Activated naive CD4-positive, alpha-beta T cell treated with anti-CD3 and anti-CD28 coated beads, Interleukin-2, amount 50 U/mL, for 24 hours (primary cell): Measurements from ENCODE around the gene IFNK.
"Not testable (repeated sequence)": the region's sequence is repeated elsewhere in the genome, so short reads cannot be mapped to it uniquely, and the experiment has no call there.

ENCODE experiments used
- H3K27ac Mint-ChIP-seq: one replicate; pipeline ENCODE4 v1.8.0; 2021; ENCODE audit warnings: mild to moderate bottlenecking, mixed read lengths
- H3K27me3 Mint-ChIP-seq: one replicate; pipeline ENCODE4 v1.8.0; 2021; ENCODE audit warnings: mixed read lengths
- H3K36me3 Mint-ChIP-seq: one replicate; pipeline ENCODE4 v1.8.0; 2021; ENCODE audit warnings: mixed read lengths
- H3K4me1 Mint-ChIP-seq: one replicate; pipeline ENCODE4 v1.8.0; 2021; ENCODE audit warnings: mixed read lengths
- H3K4me3 Mint-ChIP-seq: one replicate; pipeline ENCODE4 v1.8.0; 2021; ENCODE audit warnings: mild to moderate bottlenecking, mixed read lengths
- H3K9me3 Mint-ChIP-seq: one replicate; pipeline ENCODE4 v1.8.0; 2021; ENCODE audit warnings: mixed read lengths

The IFNK gene

DNA sequence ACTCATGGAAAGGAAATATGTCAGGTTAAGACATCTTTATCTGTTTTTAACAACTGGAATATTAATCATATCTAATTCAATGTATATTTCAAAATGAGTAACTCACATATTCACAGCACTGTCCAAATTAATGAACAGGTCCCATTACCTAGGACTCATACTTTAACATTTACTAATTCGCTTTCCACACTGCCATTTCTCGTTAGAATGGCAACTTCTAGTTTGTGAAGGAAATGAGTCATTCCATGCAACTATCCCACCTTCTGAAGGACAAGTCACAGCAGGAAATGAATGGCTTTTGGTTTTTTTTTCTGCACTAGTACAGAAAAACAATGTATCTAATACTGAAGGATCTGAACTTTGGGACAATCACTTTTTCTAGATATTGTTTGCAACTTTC, 24.6 kb upstream of the IFNK start:
- H3K4me1 Mint-ChIP-seq: no peaks in the 10 kb centered on the region
- H3K9me3 Mint-ChIP-seq: peaks cover 1% of the 10 kb centered on the region
- peaks cover 2% of the 10 kb centered on the region for H3K27me3 Mint-ChIP-seq
- no peak overlapping the region for H3K4me3 Mint-ChIP-seq
- H3K36me3 Mint-ChIP-seq: no peaks in the 10 kb centered on the region
- no peak overlapping the region for H3K27ac Mint-ChIP-seq

DNA sequence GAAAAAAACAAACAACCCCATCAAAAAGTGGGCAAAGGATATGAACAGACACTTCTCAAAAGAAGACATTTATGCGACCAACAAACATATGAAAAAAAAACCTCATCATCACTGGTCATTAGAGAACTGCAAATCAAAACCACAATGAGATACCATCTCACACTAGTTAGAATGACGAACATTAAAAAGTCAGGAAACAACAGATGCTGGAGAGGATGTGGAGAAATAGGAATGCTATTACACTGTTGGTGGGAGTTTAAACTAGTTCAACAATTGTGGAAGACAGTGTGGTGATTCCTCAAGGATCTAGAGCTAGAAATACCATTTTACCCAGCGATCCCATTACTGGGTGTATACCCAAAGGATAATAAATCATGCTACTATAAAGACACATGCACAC, 23.2 kb upstream of the IFNK start:
- H3K9me3 Mint-ChIP-seq, H3K4me3 Mint-ChIP-seq, H3K4me1 Mint-ChIP-seq, H3K27me3 Mint-ChIP-seq, H3K27ac Mint-ChIP-seq, H3K36me3 Mint-ChIP-seq: not testable (repeated sequence)

DNA sequence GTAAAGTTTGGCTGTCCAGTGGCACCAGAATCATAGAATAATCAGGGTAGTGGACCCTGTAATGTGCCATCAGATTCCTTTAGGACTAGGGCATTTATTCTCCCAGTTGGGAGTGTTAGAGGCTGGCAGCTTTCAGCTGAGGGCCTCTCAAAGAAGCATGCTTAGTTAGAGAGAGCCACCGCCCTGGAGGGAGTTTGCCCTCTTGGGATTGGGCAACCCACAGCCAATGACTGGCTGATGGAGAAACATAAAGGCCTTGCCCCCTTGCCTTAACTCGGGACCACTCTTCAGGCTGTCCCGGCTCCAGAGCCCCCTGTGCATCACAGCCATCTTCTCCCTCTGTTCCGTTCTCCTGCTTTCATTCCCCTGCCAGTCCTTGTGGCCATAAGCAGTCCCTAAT, 20.5 kb upstream of the IFNK start:
- Mint-ChIP-seq H3K36me3 (peaks cover 2% of the 10 kb centered on the region), H3K27me3 (peaks cover 2% of the 10 kb centered on the region), H3K4me1 (no peaks in the 10 kb centered on the region), H3K9me3 (no peaks in the 10 kb centered on the region), H3K4me3 (no peak overlapping the region), H3K27ac (no peak overlapping the region)

DNA sequence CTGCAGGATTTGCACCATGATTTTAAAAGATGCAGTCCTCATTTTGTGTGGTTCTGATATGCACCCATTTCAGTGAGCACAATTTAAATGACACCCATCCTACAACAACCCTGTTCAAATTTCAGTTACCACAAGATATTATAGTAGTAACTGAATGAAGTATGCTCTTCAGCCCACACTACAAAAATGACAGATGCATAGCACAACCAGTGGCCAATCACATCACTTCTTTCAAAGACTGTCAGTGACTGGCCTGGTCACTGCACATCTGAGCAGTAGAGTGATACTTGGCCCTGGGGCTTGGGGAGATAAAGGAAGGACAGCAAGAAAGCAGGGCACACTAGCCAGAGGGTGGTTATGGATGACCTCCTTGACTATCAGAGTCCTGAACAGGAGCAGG, 19.8 kb upstream of the IFNK start:
- Mint-ChIP-seq H3K9me3 (no peaks in the 10 kb centered on the region), H3K4me3 (no peak overlapping the region), H3K27ac (no peak overlapping the region), H3K27me3 (peaks cover 2% of the 10 kb centered on the region), H3K4me1 (no peaks in the 10 kb centered on the region), H3K36me3 (peaks cover 4% of the 10 kb centered on the region)

DNA sequence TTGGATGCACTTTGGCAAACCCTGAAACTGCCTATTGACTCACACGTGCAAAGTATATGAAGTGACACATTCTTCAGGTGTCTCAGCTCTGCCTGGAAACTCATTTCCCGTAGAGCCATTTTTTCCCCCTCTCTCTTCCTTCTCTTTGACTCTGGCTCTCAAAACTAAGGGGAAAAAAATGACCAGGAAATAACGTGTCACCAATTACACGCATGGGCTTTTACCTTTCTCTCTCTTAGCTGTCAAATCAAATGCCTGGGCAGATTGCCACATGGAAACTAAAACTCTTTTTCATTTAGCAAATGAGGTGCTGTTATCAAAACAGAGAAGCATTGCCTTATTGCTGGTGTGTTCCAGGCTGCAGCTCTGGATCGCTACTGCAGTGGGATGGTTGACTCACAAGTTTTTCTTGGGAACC, 18.3 kb upstream of the IFNK start:
- no peak overlapping the region for H3K27ac Mint-ChIP-seq
- no peaks in the 10 kb centered on the region for H3K9me3 Mint-ChIP-seq
- H3K4me3 Mint-ChIP-seq: no peak overlapping the region
- peaks cover 5% of the 10 kb centered on the region for H3K36me3 Mint-ChIP-seq
- no peaks in the 10 kb centered on the region for H3K4me1 Mint-ChIP-seq
- peaks cover 2% of the 10 kb centered on the region for H3K27me3 Mint-ChIP-seq

DNA sequence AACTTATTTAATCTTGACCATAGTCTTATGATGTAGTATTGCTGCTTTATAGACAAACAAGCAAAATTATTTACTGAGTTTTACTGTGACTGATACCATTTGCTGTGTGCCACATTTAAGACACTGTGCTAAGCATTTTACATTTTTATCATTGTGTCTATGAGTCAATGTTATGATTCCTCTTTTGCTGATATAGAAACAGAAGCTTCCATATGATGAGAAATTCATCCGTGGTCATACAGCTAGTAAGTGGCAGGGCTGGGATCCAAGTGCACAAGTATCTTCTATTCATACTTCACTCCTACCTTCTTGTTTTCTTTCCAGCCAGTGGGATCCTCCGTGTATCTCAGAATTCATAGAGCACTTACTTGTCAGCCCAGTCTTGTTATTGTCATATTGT, 17.1 kb upstream of the IFNK start:
- no peaks in the 10 kb centered on the region for H3K9me3 Mint-ChIP-seq

DNA sequence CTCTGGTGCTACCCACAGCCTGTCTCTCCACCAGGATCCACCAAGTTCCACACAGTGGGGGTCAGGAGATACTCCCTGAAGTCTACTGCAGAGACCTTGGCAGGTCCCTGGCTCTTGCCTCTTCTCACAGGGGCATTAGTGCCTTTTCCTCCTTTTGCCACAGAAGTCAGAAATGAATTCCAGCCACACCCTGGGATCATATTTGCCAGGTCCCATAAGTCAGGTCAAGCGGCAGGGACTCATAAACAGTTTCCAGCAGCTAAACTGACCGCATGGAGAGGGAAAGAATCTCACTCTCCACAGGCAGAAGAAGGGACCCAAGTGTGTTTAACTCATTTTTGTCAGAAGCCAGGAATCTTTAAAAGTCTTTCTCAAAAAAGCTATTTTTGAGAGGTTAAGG, 13.3 kb upstream of the IFNK start:
- no peaks in the 10 kb centered on the region for H3K27me3 Mint-ChIP-seq
- H3K4me3 Mint-ChIP-seq: no peak overlapping the region
- H3K36me3 Mint-ChIP-seq: peaks cover 7% of the 10 kb centered on the region
- no peak overlapping the region for H3K27ac Mint-ChIP-seq
- no peaks in the 10 kb centered on the region for H3K9me3 Mint-ChIP-seq
- no peaks in the 10 kb centered on the region for H3K4me1 Mint-ChIP-seq

More for the DNA sequence above, 17.1 kb upstream of the IFNK start:
- Mint-ChIP-seq H3K27me3 (no peaks in the 10 kb centered on the region), H3K4me3 (no peak overlapping the region), H3K4me1 (no peaks in the 10 kb centered on the region), H3K36me3 (peaks cover 5% of the 10 kb centered on the region), H3K27ac (no peak overlapping the region)

DNA sequence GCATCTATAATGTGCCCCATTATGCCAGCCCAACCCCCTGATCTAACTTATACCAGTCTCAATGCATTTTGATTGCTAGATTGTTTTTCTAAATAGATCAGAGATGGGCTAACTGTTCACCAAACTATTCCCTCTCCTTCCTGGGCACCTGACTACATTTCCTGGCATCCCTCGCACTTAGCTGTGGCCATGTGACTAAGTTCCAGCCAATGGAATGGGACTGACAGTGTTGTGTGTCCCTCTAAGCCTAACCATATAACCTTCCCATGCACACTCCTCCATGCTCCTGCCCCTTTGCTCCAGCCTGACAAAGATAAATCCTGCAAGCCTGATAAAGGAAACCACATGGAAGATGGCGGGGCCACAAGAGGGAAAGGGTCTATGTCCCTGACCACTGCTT, 12.3 kb upstream of the IFNK start:
- Mint-ChIP-seq H3K27me3 (no peaks in the 10 kb centered on the region), H3K36me3 (peaks cover 7% of the 10 kb centered on the region), H3K27ac (no peak overlapping the region), H3K4me3 (no peak overlapping the region), H3K9me3 (no peaks in the 10 kb centered on the region), H3K4me1 (no peaks in the 10 kb centered on the region)

DNA sequence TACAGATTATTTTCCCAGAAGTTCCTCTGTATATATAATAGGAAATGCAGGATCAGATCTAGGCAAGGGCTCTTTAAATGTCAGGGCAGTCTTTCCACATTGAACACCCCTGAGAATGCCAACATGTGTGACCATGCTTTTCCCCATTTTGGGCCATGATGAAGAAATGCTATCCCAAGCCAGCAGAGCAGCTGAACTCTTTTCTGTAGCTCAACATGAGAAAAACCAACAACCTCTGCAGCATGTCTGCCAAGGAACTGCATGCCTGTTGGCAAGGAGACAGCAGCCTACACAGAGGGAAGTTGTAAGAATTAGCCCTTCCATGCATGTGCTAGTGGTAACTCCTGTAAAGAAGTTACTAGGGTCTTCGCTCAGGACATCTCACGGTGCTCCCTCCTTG, 9.5 kb upstream of the IFNK start:
- Mint-ChIP-seq H3K4me3 (no peak overlapping the region), H3K27ac (no peak overlapping the region), H3K4me1 (no peaks in the 10 kb centered on the region), H3K9me3 (no peaks in the 10 kb centered on the region), H3K27me3 (no peaks in the 10 kb centered on the region), H3K36me3 (peaks cover 6% of the 10 kb centered on the region)

DNA sequence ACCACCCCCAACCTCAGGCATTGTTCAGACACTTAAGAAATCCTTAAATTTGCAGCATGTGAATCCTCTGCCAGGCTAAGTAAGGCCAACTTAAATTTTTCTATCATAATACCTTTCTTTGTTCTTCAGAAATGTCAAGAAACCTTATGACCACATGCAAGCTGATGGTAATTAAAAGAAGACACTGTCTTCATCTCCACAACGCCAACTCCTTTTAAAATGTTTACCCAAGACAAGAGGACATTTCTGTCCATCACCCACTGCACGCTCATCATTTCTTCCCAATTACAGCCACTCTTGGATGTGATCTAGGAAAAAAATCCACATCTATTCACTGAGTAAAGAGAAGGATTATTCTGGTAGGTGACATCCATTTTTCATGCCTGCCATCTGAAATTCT, 6.1 kb upstream of the IFNK start:
- Mint-ChIP-seq H3K36me3 (peaks cover 4% of the 10 kb centered on the region), H3K27me3 (no peaks in the 10 kb centered on the region), H3K4me1 (no peaks in the 10 kb centered on the region), H3K4me3 (no peak overlapping the region), H3K9me3 (no peaks in the 10 kb centered on the region), H3K27ac (no peak overlapping the region)

DNA sequence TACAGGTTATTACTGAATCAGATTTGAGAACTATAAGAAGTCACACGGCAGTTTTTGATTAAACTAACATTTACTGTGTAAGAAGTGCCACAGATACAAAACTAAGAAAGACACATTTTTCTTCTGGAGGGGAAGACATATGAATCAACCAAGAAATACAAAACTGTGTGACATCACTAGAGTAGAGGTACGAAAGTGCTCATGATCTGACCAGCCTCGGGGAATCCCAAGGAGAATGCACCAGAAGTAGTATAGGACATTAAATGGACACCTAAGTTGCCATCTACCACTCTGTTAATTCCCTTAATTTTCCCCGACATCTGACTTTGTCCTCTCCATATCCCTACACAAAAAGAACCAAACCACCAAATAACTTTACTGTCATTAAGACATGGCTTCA, 5.3 kb upstream of the IFNK start:
- H3K36me3 Mint-ChIP-seq: peaks cover 2% of the 10 kb centered on the region
- H3K27ac Mint-ChIP-seq: no peak overlapping the region
- H3K4me1 Mint-ChIP-seq: no peaks in the 10 kb centered on the region
- H3K9me3 Mint-ChIP-seq: no peaks in the 10 kb centered on the region
- H3K4me3 Mint-ChIP-seq: no peak overlapping the region
- H3K27me3 Mint-ChIP-seq: no peaks in the 10 kb centered on the region

DNA sequence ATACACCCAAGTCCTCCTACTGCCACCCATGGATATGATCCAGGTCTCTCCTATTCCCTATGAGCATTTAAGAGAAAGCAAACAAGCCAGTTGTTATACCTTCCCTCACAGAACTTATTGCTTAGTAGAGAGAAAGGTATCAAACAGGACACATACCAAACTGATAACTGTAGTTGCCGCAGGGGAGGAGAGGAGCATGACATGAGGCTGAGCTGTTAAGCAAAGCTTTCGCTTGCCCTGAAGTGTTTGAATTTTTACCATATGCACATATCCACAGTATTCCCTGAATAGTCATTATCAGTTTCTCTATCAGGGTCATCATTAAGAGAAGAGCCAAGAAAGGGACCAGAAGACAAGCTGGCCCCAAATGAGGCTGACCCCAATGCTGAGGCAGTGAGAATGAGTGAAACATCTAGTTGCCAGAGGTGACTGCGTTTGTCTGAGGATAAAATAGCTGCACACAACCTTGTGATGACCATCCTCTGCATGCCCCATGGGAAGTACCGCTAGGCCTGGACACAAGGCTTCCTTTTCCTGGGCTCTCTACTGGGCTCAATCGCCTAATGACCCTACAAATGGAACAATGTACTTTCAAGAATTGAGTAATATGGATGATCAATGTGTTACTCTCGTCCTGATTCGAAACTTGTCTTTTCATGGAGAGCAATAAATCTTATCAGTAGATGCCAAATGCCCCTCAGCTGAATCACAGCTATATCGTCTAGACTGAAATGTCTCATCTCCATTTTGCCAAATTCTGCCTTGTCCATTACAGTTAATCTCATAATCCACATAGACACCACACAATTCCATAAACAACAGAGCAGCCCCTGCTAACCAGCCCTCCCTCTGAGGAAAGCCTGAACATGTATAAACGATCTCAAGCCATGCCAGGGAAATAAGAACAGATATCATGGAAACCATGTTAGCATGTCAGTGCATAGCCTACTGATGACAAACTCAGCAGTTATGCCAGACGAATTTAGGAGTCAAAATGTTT, 4.3 kb upstream of the IFNK start:
- H3K9me3 Mint-ChIP-seq: no peaks in the 10 kb centered on the region
- H3K27me3 Mint-ChIP-seq: no peaks in the 10 kb centered on the region
- H3K4me3 Mint-ChIP-seq: no peak overlapping the region
- H3K27ac Mint-ChIP-seq: no peak overlapping the region
- H3K36me3 Mint-ChIP-seq: peaks cover 2% of the 10 kb centered on the region
- no peaks in the 10 kb centered on the region for H3K4me1 Mint-ChIP-seq

DNA sequence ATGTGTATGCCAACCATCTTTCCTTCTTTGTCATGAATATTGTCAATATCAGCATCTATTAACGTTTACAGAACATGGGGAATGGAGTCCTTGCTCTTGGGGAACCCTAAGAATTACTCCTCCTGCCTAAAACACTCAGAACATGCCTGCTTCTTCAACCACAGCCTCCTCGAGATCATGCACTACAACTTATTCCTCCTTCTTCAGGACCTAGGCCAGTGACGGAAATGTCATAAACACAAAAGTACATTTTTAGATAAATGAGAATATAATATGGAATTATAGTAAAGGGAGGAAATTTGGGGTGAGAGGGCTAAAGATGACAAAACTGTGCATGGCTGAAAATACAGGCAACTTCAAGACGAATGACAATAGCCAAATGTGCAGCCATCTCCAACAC, 3.1 kb upstream of the IFNK start:
- Mint-ChIP-seq H3K4me3 (no peak overlapping the region), H3K27ac (no peak overlapping the region), H3K4me1 (no peaks in the 10 kb centered on the region), H3K27me3 (no peaks in the 10 kb centered on the region), H3K36me3 (no peaks in the 10 kb centered on the region), H3K9me3 (no peaks in the 10 kb centered on the region)

DNA sequence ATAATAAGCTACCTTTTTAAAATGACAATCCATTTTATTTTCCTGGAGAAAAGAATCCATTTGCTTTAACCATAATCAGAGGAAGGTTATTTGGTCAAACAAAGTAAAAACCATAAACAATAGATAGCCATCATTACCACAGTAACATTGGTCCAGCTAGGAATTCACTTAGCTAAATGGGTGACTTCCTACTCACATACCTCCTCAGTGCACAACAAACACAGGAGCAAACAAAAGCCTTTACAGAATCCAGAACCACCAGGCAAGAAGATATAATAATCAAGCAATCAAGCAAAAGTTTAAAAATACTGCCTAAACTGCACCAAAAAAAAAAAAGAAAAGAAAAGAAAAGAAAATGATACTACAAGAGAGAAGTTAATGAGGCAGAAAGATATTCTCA, 949 bp upstream of the IFNK start:
- peaks cover 3% of the 10 kb centered on the region for H3K4me1 Mint-ChIP-seq
- no peaks in the 10 kb centered on the region for H3K36me3 Mint-ChIP-seq
- no peak overlapping the region for H3K27ac Mint-ChIP-seq
- H3K27me3 Mint-ChIP-seq: peaks cover 1% of the 10 kb centered on the region
- H3K4me3 Mint-ChIP-seq: no peak overlapping the region
- no peaks in the 10 kb centered on the region for H3K9me3 Mint-ChIP-seq

DNA sequence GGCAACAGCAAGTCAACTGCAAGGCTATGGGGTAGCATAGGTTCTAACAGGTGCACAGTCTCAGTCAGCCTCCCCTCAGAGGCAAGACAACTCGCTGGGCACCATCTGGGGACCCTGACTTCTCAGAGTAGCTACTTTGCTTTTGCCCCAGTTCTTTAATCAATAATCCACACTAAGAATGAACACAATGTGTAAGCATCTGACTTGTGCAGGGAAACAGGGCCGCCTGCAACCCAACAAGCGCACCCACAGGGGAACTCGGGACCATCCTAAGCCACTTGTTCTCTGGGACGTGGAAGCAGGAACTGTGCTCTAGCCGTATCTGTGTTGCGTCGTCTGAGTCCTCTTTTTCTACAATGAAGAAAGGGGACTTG, 3.6 kb downstream of the IFNK start:
- H3K9me3 Mint-ChIP-seq: no peaks in the 10 kb centered on the region
- no peak overlapping the region for H3K27ac Mint-ChIP-seq
- peaks cover 3% of the 10 kb centered on the region for H3K27me3 Mint-ChIP-seq
- H3K4me3 Mint-ChIP-seq: peak overlapping the region; percentile 87
- H3K36me3 Mint-ChIP-seq: peaks cover 2% of the 10 kb centered on the region
- H3K4me1 Mint-ChIP-seq: peaks cover 5% of the 10 kb centered on the region

DNA sequence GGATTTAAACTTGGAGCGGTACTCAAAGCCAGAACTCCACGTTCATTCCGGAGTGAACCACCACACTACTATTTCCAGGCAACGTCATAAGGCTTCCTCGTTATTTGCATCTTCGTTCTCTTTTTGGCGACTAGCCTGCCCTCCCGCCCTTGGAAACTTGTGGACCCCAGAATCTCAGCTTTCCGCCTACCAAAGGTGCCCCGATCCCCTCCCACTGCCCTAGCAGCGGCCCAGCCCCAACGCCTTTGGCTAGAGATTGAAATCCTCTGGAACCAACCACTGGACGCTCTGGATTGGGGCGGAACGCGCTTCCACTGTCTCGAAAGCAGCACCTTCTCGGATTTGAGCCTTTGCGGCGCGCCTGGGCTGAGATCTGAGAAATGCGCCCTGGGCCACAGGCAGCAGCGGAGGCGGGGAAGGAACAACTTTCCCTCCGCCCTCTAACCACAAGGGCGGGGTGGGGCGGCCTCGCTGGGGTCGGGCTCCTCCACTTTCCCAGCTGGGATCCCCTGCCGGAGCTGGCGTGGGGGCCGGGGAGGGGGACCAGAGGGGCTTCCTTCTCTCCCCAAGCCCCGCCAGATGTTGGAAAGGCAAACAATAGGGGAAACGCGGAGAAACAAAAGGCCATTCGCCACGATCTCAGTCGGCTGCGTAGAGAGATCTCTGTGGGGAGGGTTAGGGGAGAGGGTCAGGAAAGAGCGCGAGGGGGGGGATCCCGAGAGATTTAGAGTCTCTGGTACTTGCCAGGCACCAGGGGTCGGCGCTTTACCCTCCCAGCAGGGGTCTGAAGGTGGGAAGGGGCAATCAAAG, 4.2 kb downstream of the IFNK start:
- H3K27me3 Mint-ChIP-seq: peaks cover 3% of the 10 kb centered on the region
- H3K36me3 Mint-ChIP-seq: peaks cover 2% of the 10 kb centered on the region
- no peak overlapping the region for H3K27ac Mint-ChIP-seq
- no peaks in the 10 kb centered on the region for H3K9me3 Mint-ChIP-seq
- H3K4me3 Mint-ChIP-seq: peak overlapping the region; percentile 87
- peaks cover 5% of the 10 kb centered on the region for H3K4me1 Mint-ChIP-seq
